HG03439 (cell line): Measurements from ENCODE around the gene PIRT.
"Not testable (repeated sequence)": the region's sequence is repeated elsewhere in the genome, so short reads cannot be mapped to it uniquely, and the experiment has no call there.

ENCODE experiments used
- ATAC-seq: cut with Tn5 transposase; IDR thresholded peaks from one replicate; pipeline ENCODE4 v1.9.1; 2021; ENCODE audit warnings: mild to moderate bottlenecking, moderate library complexity; ENCODE audit not compliant: unreplicated experiment

Gene PIRT

DNA sequence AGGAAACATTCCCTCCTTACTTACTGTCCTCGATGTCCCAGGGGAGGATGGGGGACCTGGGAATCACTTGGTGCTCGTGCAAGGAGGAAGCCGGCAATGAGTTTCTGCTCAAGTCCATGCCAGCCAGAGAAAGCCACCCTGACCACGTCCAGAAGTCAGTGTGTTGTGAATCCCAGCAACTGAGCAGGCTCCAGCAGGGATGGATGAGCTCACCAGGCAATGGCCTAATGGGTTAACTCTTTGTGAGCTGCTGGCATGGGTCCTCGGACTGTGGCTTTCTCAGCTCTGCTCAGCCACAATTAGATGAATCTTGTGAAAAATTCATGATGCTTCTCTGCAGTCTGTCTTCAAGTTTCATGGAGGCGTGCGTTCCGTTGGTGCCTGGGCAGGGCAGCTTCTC, at the start of gene PIRT:
Gene PIRT (minus strand): TSS at position 167 of the 400 bp plus-strand sequence. CDS start 12,442 bp downstream, outside the sequence.
- ATAC-seq, result no peak

DNA sequence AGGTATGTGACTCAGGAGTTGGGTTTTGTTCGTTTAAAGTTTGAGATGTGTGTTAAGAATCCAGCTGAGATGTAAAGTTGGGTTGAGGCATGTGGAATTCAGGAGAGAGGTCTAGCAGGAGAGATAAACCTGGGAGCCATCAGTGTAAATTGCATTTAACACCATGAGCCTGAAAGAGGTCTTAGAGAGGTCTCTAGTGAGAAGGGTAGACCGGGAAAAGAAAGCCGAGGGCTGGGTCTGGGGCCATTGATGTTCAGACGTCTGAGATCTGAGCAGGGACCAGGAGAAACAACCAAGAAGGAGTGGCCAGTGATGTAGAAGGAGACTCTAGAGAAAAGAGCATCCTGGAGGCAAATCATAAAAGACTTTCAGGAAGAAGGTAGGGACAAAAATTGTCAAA, 44.1 kb upstream of the PIRT start:
- ATAC-seq, result no peak

- no peak for ATAC-seq
These were observed 41.4 kb upstream of the PIRT start for GRCh38 chr17:10879190-10879836.

DNA sequence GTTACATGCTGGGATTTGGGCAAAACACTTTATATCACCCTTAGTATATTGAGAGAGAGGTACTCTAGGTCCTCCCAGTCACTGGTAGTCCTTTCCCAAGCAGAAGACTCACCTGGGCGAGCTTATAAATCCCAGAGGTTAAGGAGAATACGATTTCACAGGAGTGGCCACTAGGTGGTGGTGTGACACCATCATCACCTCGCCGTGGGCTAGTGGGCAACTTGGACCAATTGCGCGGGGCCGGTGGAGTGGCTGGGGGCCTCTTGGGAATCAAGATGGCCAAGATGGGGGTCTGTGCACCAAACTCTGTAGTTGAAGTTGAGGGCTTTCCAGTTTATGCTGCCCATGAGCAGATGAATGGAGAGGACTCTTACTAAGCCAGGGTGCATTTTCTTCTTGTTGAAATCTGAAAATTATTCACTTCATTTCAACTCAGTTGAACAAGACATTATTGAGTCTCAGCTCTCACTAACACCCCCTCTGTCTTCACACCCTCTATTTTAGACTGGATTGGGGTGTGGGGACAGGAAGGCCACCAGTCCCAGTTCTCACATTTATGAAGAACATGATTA, 38.2 kb upstream of the PIRT start:
- ATAC-seq, result no peak

DNA sequence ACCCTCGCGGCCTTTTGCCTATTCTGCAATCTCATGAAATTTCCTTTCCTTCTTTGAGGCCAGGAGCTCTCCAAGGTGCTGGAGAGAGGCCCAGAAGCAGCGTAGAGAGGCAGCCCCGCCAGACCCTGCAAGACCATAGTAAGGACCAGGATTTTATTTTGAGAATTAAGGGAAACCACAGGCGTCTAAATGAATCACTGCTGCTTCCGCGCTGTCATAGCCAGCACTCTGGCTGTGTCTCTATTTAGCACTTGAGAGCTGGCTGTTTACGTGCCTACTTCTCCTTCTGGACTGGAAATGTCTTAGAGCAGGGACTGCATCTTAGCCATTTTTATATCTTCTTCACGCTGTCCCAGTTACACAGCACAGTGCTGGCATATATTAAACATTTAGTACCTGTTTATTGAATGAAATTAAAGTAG, 37.6 kb upstream of the PIRT start:
- ATAC-seq, result no peak

DNA sequence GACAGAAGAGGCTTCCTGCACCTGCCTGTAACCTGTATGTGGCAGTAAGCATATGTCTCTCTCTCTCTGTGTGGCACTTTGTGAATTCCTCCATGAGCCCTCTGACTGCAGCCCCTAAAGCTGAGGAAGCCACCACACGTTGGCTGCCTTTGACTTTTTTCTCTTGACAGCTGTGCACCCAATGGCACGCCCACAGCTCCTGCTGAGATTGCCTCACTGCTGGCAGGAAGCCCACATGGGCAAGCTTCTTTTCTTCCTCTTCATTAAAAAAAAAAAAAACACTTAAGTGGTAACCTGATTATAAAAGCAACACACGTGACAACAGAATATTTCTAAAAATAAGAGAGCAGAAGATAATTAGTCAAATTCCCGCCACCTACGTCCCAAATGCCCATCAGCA, 34.0 kb upstream of the PIRT start:
- ATAC-seq, result no peak

DNA sequence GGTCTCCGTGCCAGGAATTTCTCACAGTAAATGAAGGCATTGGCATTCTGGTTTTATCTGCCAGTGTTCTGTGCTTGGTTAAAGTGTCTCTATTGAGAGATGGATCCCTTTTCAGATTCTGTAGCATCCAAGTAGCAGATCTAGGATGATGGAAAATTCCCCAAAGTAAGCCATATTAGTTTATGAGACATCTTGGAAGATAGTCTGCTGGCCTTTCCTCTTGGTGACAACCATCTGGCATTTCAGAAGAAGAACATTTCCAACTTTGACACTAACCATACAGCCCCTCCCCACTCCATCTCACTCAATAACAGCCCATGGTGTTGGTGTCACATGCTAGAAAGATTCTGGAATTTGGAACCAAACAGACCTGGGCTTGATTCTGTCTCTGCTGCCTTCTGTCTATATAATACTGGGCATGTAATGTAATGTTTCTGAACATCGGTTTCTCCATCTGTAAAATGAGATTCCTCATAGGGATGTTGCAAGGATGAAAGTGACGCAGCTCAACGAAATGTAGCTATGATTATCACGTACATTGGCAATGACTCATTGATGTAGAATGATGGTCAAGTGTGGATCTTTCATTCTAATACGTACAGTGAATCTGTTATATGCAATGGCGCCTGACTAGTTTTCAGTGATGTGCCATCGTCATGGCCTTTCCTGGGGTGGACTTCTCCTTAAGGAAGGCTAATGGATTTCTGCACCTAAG, 32.6 kb upstream of the PIRT start:
- no peak for ATAC-seq

- ATAC-seq, result not testable (repeated sequence)
These were observed 30.9 kb upstream of the PIRT start for GRCh38 chr17:10868744-10869143.

DNA sequence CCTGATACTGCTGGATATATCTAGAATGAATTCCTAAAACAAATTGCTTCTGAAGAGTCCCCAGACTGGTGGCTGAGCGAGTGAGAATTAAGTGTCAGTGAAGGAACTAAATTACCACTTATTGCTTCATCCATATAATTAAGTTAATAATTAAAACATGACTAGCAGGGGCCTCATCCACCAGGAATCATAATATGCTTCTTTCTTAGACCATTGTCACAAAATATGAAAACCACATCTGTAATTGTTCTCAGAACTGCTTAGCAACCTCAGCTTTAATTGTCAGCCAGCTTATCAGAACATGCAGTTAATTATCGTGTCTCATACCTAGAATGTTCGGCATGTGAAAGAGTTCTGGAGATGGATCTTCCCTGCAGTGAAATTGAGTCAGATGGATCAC, 21.2 kb upstream of the PIRT start:
- ATAC-seq, result no peak

DNA sequence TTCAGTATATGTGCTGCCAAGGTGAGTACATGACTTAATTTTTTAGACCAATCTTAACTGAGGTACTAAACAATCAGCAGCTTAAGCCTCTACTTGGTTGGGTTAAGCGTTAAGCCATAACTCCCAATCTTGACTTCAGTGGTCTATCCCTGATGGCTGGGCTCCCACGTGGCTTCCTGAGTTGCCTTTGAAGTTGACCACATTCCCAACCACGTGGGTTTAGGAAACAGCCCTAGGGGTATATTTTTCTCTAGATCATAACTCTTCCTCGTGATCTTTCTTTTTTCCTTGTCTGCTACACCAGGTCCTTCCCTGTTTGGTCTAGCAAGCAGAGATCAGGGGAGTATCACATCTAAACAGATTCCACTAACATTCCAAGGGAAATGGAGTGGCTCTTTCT, 20.1 kb upstream of the PIRT start:
- ATAC-seq, result no peak

DNA sequence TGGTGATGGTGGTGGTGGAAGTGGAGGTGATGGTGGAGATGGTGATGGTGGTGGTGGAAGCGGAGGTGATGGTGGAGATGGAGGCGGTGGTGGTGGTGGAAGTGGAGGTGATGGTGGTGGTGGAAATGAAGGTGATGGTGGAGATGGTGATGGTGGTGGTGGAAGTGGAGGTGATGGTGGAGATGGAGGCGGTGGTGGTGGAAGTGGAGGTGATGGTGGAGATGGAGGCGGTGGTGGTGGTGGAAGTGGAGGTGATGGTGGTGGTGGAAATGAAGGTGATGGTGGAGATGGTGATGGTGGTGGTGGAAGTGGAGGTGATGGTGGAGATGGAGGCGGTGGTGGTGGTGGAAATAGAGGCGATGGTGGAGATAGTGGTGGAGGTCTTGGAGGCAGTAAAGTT, 8.7 kb upstream of the PIRT start:
- not testable (repeated sequence) for ATAC-seq

GRCh38 chr17:10845388-10845751, 7.5 kb upstream of the PIRT start:
- no peak for ATAC-seq

DNA sequence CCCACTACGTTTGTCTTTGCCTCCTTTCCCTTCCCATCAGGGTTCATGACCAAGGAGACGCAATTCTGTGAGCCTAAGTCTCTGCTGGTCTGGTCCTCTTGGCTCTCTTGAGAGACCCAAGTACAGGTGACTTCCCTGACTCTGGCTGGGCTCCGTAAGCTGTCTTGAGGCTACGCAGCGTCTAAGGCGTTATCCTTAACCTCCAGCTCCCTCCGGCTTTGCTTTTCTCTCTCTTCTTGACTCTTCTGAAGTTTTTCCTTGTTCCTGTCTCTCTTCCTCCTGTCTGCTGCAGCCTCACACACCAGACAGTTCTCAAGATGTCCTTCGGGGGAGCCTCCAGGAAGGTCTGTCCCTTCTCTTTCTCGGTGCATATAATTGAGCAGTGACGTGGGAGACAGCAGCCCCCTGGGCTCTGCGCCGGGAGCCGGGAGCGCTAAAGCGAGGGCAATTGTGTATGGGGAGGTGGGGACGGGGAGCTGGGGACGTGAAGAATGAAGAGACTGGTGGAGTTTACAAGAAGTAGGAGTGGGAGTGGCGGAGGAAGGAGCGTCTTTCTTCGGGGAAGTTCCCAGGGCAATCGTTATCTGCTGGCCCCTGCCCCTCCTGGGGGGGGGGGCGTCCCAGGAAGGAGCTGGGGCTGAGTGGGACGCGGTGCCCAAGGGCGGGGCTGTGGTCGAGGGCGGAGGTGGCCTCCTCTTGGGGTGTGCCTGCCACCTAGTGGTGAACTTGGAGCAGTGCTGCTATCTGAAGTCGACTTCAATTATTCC, 6.9 kb upstream of the PIRT start:
- peak; percentile 86 for ATAC-seq

DNA sequence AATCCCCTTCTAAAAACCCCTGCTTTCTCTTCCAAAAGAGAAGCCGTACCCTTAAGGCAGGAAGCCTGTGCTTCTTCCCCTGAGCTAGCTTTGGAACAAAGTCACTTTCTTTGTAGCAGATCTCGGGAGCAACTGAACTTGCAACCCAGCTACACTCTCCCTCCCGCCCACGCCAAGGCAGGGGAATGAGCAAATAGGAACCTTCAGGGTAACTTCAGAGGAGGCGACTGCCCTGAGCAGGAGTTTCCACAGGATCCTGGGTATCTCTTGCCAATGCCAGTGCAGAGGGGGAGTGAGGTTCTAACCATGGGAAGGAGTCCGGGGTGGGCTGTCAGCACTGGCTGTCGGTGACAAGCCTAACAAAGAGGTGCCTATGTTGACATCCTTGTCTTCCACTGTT, 5.9 kb upstream of the PIRT start:
- ATAC-seq, result no peak

GRCh38 chr17:10842658-10843057, 4.8 kb upstream of the PIRT start:
- ATAC-seq, result no peak

DNA sequence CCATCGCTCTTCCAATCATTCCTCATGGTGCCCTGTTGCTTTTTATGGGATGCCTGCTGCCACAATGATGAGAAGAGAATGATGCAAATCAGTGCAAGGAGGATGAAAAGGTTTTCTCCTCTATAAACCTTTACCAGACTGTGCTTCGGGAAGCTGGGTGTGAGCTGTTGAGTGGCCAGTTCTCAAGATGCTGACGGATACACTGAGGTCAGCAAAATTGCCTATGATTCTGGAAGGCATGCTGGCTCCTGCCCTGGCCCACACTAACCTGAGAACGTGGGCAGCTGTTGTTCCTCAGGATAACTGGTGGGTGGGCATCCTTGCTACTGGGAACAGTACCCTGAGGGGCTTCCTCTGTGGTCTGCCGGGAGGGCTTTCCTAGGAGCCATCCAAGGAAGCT, 795 bp upstream of the PIRT start:
- no peak for ATAC-seq

GRCh38 chr17:10836966-10837590, 809 bp downstream of the PIRT start:
- ATAC-seq, result no peak

DNA sequence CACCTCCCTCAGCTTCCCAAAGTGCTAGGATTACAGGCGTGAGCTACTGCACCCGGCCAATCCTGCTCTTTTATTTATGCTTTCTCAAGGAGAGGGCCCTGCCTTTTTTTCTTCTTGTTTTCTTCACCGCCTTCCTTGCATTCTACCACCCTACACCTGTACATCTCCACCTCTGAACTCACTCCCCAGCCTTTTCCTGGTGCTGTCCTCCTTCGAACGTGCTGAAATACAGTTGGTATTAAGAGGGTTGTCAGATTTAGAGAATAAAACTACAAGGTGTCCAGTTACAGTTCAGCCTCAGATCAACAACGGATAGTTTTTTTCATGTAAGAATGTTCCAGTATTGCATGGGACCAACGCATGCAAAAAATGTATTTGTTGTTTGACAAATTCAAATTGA, 1.7 kb downstream of the PIRT start:
- ATAC-seq, result no peak

- ATAC-seq, result no peak
These were observed 6.2 kb downstream of the PIRT start for GRCh38 chr17:10831696-10832095.

GRCh38 chr17:10827898-10828552, 9.9 kb downstream of the PIRT start:
- no peak for ATAC-seq

DNA sequence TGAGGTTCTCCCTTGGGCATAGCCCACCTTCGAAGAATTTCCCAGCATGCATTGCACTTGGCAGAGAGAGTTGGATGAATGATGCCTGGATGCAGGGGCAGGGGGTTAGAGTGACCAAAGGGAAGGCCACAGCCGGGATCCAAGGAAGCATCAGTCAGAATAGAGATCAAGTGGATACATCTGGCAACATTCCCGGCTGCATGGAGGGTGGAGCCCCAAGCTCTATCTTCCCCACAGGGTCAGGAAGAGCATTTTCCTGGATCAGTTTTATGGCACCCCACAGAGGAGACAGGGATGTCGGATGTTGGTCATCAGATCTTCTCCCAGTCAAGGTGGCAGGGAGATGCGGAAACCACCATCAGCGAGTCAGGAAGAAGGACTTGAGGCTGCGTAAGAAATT, 13.0 kb downstream of the PIRT start:
- ATAC-seq, result no peak
